Coronary artery (tissue), 2 donors: Measurements from ENCODE around the gene NCOA6.

Experiments used
- DNase-seq: peaks from one replicate; pipeline ENCODE4 v3.0.0-alpha.2; 2017; ENCODE audit warnings: low spot score
- H3K27ac ChIP-seq, 2 donors: fragments of 200-600 bp; sonication (generic); one replicate each; pipeline ENCODE4 v1.5.1; 2016 to 2019
- H3K4me3 ChIP-seq: fragments of 200-600 bp; sonication (generic); 2 replicates; pipeline ENCODE4 v1.5.1; 2016; ENCODE audit warnings: mild to moderate bottlenecking, moderate library complexity
- CTCF ChIP-seq: fragments of 200-600 bp; sonication (generic); IDR thresholded peaks from one replicate; pipeline ENCODE4 v1.5.1; 2019; ENCODE audit warnings: antibody characterized with exemption

Gene NCOA6

GRCh38 chr20:34704177-34705007 is 121.1 kb downstream of the NCOA6 start, which contains the start of gene TP53INP2:
TSS of gene TP53INP2 (plus strand) at chr20:34704344. CDS start at chr20:34708740, 4,396 bp downstream.
- peak; percentile 96 for DNase-seq
- TF ChIP-seq CTCF: no peak
- Histone ChIP-seq H3K4me3 (peak within 1 kb of the TSS; percentile 98), H3K27ac (peak within 1 kb of the TSS; percentile 100)

GRCh38 chr20:34703424-34704176 is 121.9 kb downstream of the NCOA6 start:
- H3K4me3 ChIP-seq: peak overlapping the region; percentile 98
- no peak for TF ChIP-seq CTCF
- peak overlapping the region; percentile 100 for H3K27ac ChIP-seq
- peak; percentile 77 for DNase-seq

GRCh38 chr20:34703061-34703423 is 122.4 kb downstream of the NCOA6 start:
- Histone ChIP-seq H3K4me3 (peak overlapping the region; percentile 98), H3K27ac (no peak overlapping the region)
- no peak for DNase-seq
- TF ChIP-seq CTCF: no peak

DNA sequence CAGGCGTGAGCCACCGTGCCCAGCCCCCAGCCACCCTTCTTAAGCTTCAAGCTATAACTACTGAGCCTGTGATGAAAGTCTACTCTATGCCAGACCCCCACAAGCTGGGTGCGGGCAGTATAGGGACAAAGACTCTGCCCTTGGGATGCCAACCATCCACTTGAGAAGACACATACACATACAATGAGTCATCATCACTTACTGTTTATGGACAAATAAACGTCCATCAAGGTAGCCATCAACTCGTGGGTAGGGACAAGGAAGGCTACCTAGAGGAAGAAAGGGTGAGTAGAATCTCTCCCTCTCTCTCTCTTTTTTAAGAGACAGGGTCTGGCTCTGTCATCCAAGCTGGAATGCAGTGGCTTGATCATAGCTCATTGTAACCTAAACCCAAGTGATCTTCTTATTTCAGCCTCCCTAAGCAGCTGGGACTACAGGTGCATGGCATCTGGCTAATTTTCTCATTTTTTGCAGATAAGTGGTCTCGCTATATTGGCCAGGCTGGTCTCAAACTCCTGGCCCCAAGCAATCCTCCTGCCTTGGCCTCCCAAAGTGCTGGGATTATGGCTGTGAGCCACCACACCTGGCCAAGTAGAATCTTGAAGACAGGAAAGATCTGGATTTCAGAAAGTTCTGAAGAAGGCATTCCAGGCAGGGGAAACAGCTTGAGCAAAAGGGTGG is 123.9 kb downstream of the NCOA6 start:
- no peak for TF ChIP-seq CTCF
- DNase-seq: no peak
- Histone ChIP-seq H3K4me3 (no peak overlapping the region), H3K27ac (no peak overlapping the region)

DNA sequence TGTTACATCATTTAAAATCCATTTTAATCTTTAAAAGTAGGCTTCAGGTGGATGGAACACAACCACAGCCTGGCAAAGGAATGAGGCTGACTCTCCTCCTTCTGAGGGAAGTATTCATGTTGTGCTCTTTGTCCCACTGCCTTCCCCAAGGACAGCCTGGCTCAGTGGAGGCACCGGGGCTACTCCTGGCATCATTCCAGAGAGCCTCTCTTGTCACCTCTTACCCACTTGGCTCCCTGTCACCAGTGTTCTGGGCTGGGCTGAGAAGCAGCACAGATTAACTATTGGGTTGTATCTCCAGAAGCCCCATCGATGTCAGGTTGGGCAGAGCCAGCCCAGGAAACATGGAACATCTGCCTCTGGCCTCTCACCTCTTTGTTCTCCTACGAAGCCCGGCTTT is 132.0 kb downstream of the NCOA6 start:
- H3K27ac ChIP-seq: no peak overlapping the region
- H3K4me3 ChIP-seq: no peak overlapping the region
- DNase-seq: no peak
- TF ChIP-seq CTCF: no peak

GRCh38 chr20:34691838-34692237 is 133.6 kb downstream of the NCOA6 start:
- H3K4me3 ChIP-seq: no peak overlapping the region
- H3K27ac ChIP-seq: no peak overlapping the region
- TF ChIP-seq CTCF: no peak
- DNase-seq: no peak
